ENCODE results near the gene KRTAP10-10.
"Not testable (repeated sequence)": the region's sequence is repeated elsewhere in the genome, so short reads cannot be mapped to it uniquely, and the experiment has no call there.

KRTAP10-10 gene

GRCh38 chr21:44603109-44603875 is 33.9 kb upstream of the KRTAP10-10 start:
- no peak for DNase-seq

- DNase-seq, result no peak
These were observed 33.2 kb upstream of the KRTAP10-10 start for GRCh38 chr21:44603911-44604310.

GRCh38 chr21:44606495-44606894 is 30.7 kb upstream of the KRTAP10-10 start:
- DNase-seq, result no peak

GRCh38 chr21:44609193-44609592 is 28.0 kb upstream of the KRTAP10-10 start:
- no peak for DNase-seq

- DNase-seq, result not testable (repeated sequence)
These were observed 26.9 kb upstream of the KRTAP10-10 start for GRCh38 chr21:44610157-44610843.

GRCh38 chr21:44611551-44611950 is 25.6 kb upstream of the KRTAP10-10 start:
- DNase-seq, result no peak

- DNase-seq, result no peak
These were observed 25.1 kb upstream of the KRTAP10-10 start, which contains the start of gene KRTAP10-8 for GRCh38 chr21:44612029-44612486. Gene KRTAP10-8 (plus strand): TSS chr21:44612079. CDS start chr21:44612101, 22 bp downstream.

GRCh38 chr21:44612669-44613229 is 24.4 kb upstream of the KRTAP10-10 start:
- DNase-seq, result no peak

GRCh38 chr21:44613386-44614155 is 23.6 kb upstream of the KRTAP10-10 start:
- DNase-seq, result no peak

- no peak for DNase-seq
These were observed 23.0 kb upstream of the KRTAP10-10 start for GRCh38 chr21:44614161-44614631.

GRCh38 chr21:44614961-44615391 is 22.2 kb upstream of the KRTAP10-10 start:
- no peak for DNase-seq

- DNase-seq, result no peak
These were observed 21.7 kb upstream of the KRTAP10-10 start for GRCh38 chr21:44615466-44615865.

GRCh38 chr21:44615911-44616590 is 21.1 kb upstream of the KRTAP10-10 start:
- DNase-seq, result no peak

GRCh38 chr21:44616591-44616926 is 20.6 kb upstream of the KRTAP10-10 start:
- no peak for DNase-seq

- no peak for DNase-seq
These were observed 20.1 kb upstream of the KRTAP10-10 start for GRCh38 chr21:44617071-44617501.

GRCh38 chr21:44618504-44618903 is 18.7 kb upstream of the KRTAP10-10 start:
- no peak for DNase-seq

GRCh38 chr21:44618909-44619308 is 18.2 kb upstream of the KRTAP10-10 start:
- no peak for DNase-seq

GRCh38 chr21:44619886-44620285 is 17.3 kb upstream of the KRTAP10-10 start:
- no peak for DNase-seq

GRCh38 chr21:44623575-44623974 is 13.6 kb upstream of the KRTAP10-10 start:
- no peak for DNase-seq

GRCh38 chr21:44625756-44626155 is 11.4 kb upstream of the KRTAP10-10 start:
- DNase-seq, result no peak

GRCh38 chr21:44626262-44626661 is 10.9 kb upstream of the KRTAP10-10 start:
- no peak for DNase-seq

GRCh38 chr21:44626673-44627143 is 10.4 kb upstream of the KRTAP10-10 start, which contains the start of gene KRTAP10-9:
Gene KRTAP10-9 (plus strand): TSS chr21:44627093. CDS start chr21:44627172, 79 bp downstream.
- no peak for DNase-seq
